PFSK-1 (cell line): Measurements from ENCODE around the gene FIP1L1.

Experiments used
- FOXP2 ChIP-seq: optimal IDR thresholded peaks from 2 replicates; pipeline ENCODE3; 2011; ENCODE audit warnings: borderline replicate concordance, control low read depth, inconsistent platforms; ENCODE audit not compliant: insufficient read depth; ENCODE audit errors: extremely low read length, extremely low read depth
- POLR2AphosphoS5 ChIP-seq: IDR thresholded peaks from 2 replicates; pipeline ENCODE4 v1.6.1; 2012; ENCODE audit warnings: low read depth, mild to moderate bottlenecking, control low read depth, low read length, moderate library complexity
- SIN3A ChIP-seq: IDR thresholded peaks from 2 replicates; pipeline ENCODE4 v1.6.1; 2012; ENCODE audit warnings: mild to moderate bottlenecking, low read length, moderate library complexity, borderline replicate concordance; ENCODE audit not compliant: insufficient read depth
- TAF1 ChIP-seq: IDR thresholded peaks from 2 replicates; pipeline ENCODE4 v1.6.1; 2012; ENCODE audit warnings: low read length, control low read depth, borderline replicate concordance; ENCODE audit not compliant: insufficient read depth
- TF ChIP-seq, protein P1 (sequence below), 2 experiments: IDR thresholded peaks; 2 replicates each; pipeline versions ENCODE4 v1.6.1 to v1.8.0; 2011 to 2012; ENCODE audit warnings: low read depth in 2 of 2, low read length in 2 of 2, control low read depth in 1 of 2, inconsistent platforms in 1 of 2, mild to moderate bottlenecking in 1 of 2, moderate library complexity in 1 of 2; ENCODE audit not compliant: insufficient read depth in 1 of 2

DNA sequence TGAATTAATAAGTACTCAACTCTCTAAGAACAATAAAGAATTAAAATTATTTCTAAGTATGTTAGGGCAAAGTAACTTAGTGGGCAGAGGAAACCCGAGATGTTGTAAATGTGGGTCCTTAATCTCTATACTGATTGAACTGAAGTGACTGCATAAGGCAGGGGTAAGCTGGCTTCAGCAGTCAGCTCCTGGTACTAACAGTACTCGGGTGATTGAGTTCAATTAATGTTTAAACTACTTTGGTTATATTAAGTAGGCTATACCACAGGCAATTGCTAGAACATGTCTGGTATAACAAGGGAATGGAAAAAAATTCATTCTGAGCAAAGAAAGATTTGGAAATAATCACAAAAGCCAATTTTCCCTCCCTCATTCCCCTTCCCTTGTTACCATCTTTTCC lies 123.1 kb downstream of the FIP1L1 start:
- TF ChIP-seq TAF1: no peak
- TF ChIP-seq, protein P1, sequence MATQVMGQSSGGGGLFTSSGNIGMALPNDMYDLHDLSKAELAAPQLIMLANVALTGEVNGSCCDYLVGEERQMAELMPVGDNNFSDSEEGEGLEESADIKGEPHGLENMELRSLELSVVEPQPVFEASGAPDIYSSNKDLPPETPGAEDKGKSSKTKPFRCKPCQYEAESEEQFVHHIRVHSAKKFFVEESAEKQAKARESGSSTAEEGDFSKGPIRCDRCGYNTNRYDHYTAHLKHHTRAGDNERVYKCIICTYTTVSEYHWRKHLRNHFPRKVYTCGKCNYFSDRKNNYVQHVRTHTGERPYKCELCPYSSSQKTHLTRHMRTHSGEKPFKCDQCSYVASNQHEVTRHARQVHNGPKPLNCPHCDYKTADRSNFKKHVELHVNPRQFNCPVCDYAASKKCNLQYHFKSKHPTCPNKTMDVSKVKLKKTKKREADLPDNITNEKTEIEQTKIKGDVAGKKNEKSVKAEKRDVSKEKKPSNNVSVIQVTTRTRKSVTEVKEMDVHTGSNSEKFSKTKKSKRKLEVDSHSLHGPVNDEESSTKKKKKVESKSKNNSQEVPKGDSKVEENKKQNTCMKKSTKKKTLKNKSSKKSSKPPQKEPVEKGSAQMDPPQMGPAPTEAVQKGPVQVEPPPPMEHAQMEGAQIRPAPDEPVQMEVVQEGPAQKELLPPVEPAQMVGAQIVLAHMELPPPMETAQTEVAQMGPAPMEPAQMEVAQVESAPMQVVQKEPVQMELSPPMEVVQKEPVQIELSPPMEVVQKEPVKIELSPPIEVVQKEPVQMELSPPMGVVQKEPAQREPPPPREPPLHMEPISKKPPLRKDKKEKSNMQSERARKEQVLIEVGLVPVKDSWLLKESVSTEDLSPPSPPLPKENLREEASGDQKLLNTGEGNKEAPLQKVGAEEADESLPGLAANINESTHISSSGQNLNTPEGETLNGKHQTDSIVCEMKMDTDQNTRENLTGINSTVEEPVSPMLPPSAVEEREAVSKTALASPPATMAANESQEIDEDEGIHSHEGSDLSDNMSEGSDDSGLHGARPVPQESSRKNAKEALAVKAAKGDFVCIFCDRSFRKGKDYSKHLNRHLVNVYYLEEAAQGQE (IDR thresholded peaks at IDR 0.05; ENCODE audit: insufficient read depth in 1 of 2, low read depth in 2 of 2, low read length in 2 of 2): no peak
- no peak for TF ChIP-seq POLR2AphosphoS5
- TF ChIP-seq SIN3A: no peak
- no peak for TF ChIP-seq FOXP2
